Dedifferentiated amniotic fluid mesenchymal stem cell (primary cell): Measurements from ENCODE around the gene TAF1A.
"Not testable (repeated sequence)": the region's sequence is repeated elsewhere in the genome, so short reads cannot be mapped to it uniquely, and the experiment has no call there.

ENCODE experiments used
- DNase-seq: peaks from one replicate; pipeline ENCODE4 v3.0.0-alpha.2; 2016; ENCODE audit errors: extremely low spot score

The TAF1A gene

GRCh38 chr1:222589462-222590302 lies at the start of gene TAF1A:
Gene TAF1A (minus strand): TSS chr1:222589933.
- peak; percentile 79 for DNase-seq

- peak; percentile 98 for DNase-seq
These were observed 44.7 kb upstream of the TAF1A start for GRCh38 chr1:222634180-222635013.

DNA sequence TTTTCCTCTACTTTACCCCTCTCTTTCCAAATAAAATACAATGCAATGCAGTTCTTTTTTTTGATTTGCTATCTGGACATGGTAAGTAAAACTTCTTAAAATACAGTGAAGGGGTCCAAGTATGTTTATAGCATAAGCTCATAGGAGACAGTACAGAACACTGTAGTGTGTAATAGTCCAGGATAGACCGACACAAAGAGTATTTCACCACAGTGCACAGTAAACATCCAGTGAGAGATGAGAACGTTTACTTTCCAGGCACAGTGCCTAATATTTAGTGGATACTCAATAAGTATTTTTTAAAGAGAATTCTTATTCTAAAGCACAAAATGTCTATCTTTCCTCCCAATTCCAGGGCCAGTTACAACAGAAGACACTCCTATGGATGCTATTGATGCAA lies 43.0 kb upstream of the TAF1A start:
- no peak for DNase-seq

- DNase-seq = no peak
These were observed 42.0 kb upstream of the TAF1A start for GRCh38 chr1:222631611-222632208.

- DNase-seq = no peak
These were observed 40.3 kb upstream of the TAF1A start for GRCh38 chr1:222629921-222630535.

GRCh38 chr1:222627232-222627631 lies 37.5 kb upstream of the TAF1A start:
- DNase-seq = no peak

GRCh38 chr1:222624214-222624613 lies 34.5 kb upstream of the TAF1A start:
- no peak for DNase-seq

GRCh38 chr1:222623458-222623857 lies 33.7 kb upstream of the TAF1A start:
- no peak for DNase-seq

DNA sequence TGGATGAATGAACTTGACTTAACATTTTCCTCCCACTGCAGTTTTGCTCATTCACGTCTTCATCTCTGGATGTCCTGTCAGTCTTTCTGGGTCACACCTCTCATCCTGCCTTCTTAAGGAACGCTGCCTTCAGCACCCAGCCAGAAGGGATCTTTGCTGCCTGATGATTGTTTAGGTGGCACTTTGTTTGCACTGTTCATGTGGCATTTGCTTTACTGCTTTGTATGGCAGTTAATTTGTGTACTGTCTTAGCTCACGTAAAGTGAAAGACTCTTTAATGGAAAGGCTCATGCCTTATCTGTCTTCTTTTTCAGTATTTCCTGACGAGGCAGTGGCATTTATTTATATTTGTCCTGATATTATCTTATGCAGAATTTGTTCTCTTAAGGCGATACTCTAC lies 33.0 kb upstream of the TAF1A start:
- no peak for DNase-seq

- no peak for DNase-seq
These were observed 30.8 kb upstream of the TAF1A start for GRCh38 chr1:222620566-222620965.

DNA sequence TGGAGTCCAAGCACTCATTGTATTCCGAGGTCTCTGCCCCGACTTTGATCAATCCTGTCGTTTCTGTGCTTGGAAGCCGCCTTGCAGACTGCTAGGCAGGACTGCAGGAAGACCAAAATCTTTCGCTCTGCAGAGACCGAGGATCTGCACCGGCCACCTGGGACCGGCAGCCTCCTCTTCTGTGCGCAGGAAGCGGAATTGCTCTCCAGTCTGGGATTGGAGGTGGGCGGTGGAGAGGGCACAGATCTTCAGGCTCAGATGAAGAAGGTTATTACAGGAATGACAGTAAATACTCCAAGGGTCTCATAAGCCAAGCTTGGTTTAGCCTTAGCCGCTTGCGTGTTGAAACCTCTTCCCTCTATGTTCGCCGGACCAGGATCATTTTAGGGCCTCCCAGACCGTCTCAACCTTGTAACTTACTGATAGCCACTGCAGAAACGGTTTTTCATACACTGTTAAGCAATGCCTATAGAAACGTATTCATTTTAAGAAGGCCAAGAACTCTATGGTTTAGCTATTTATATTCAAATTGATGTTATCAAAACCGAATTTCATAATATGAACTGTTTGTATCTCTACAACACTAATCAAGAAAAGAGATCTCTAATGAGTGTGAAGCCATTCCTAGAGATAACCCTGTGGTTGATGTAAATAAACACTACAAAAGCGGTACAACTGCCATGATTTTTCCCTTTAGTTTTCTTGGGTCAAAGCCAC lies 29.3 kb upstream of the TAF1A start:
- DNase-seq = no peak

DNA sequence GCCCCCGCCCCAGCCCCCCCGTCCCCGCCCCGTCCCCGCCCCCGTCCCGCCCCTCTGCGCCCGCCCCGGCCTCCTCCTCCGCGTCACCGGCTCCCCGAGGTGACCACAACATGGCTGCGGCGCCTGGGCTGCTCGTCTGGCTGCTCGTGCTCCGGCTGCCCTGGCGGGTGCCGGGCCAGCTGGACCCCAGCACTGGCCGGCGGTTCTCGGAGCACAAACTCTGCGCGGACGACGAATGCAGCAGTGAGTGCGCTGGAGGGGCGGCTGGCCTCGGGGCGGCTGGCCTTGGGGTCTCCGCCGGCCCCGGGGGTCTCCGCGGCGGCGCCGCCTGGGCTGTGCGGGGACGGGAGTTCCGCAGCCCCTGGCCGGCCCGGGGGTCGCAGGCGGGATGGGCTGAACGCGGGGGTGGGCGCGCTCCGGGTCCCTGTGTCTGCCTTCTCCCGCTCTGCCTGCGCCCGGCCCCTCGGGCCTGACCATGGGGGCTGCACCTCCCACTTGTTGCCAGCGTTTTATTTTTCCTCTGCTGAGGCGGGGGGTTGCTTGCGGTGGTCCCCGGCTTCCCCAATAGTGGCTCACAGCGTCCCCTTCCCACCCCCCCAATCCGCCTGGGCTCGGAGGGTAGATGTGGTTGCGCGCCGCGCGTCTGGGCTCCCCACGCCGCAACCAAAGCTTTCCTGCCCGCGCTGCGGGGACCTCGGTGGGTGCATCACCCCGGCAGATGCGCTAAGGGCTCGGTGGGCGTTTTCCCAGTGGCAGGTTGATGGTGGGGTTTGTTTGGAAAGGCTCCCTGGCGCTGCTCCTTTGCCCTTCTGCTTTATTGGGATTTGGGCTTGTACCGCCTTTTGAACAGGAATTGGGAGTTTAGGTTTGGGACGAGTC lies 28.5 kb upstream of the TAF1A start, which contains the start of gene MIA3:
TSS of gene MIA3 (plus strand) at position 97 of the 879 bp plus-strand sequence. CDS start at position 111, 14 bp downstream.
- no peak for DNase-seq

- peak; percentile 97 for DNase-seq
These were observed 27.7 kb upstream of the TAF1A start for GRCh38 chr1:222617367-222617951.

- peak; percentile 75 for DNase-seq
These were observed 26.8 kb upstream of the TAF1A start for GRCh38 chr1:222616525-222616924.

- DNase-seq = no peak
These were observed 23.9 kb upstream of the TAF1A start for GRCh38 chr1:222613627-222614026.

- DNase-seq = no peak
These were observed 21.0 kb upstream of the TAF1A start for GRCh38 chr1:222610728-222611127.

DNA sequence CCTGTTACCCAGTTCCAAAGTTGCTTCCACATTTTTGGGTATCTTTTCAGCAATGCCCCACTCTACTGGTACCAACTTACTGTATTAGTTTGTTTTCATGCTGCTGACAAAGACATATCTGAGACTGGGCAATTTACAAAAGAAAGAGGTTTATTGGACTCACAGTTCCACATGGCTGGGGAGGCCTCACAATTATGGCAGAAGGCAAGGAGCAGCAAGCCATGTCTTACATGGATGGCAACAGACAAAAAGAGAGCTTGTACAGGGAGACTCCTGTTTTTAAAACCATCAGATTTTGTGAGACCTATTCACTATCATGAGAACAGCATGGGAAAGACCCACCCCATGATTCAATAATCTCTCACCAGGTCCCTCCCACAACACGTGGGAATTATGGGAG lies 19.4 kb upstream of the TAF1A start:
- DNase-seq = not testable (repeated sequence)

DNA sequence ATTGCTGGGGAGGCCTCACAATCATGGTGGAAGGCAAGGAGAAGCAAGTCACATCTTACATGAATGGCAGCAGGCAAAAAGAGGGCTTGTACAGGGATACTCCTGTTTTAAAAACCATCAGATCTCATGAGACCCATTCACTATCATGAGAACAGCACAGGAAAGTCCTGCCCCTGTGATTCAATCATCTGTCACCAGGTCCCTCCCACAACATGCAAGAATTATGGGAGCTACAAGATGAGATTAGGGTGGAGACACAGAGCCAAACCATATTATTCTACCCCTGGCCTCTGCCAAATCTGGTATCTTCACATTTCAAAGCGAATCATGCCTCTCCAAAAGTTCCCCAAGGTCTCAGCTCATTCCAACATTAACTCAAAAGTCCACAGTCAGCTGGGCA lies 17.0 kb upstream of the TAF1A start:
- no peak for DNase-seq

DNA sequence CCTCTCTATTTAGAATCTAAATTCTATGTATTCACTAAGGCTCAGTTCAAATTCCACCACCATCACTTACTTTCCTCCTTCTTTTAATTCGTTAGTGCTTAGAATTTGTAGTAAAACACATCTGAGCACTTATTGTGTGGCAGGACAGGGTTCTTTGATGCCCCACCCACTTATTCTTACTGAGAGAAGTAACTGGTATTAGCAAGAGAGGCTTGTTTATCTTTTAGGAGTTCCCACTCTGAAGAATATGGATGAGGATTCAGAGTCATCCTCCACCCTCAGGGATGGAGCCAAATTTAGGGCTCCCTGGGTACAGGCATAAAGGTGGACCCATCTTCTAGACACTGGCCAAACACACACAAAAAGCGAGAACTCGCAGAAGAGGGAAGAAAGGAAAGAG lies 11.5 kb upstream of the TAF1A start:
- DNase-seq = no peak

DNA sequence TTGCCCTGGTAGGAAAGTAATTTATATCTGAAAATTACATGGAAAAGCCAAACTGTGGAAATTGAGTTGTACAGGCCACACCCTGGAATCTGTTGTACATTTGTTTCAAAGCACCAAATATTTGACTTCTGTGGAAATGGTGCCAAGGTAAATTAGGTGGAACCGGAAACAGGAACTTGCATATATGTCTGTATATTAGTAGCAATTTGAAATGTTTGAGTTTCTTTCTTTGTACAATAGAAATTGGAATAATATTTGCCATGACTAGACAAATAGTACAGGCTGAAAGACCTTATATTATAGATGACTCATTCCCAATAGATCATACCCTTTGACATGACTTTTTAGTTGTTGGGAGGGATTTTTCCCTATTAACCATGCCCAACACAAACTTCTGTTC lies 10.5 kb upstream of the TAF1A start:
- no peak for DNase-seq
